WTC11 (cell line): ENCODE data around the gene LYZ. TPM values are rescaled to one million over a fixed set of nuclear protein-coding genes. Genes with fewer than 3 reads are reported as not detected.

Experiments used
- ATAC-seq: fragments of 200-7000 bp; cut with Tn5 transposase; 2 replicates; pipeline ENCODE4 v1.10.0; 2021; ENCODE audit warnings: mild to moderate bottlenecking, moderate library complexity
- CTCF ChIA-PET: fragments of 300-600 bp; sonication (Branson Sonifier 250); formaldehyde crosslinking; loops from one replicate; lab custom pipeline; 2021; ENCODE audit warnings: antibody characterized with exemption; lab: Charles Lee
- POLR2A ChIA-PET: fragments of 350-600 bp; sonication (Branson Sonifier 250); formaldehyde crosslinking; loops from one replicate; lab custom pipeline; 2021; ENCODE audit warnings: antibody characterized with exemption; lab: Charles Lee
- DNase-seq: peaks from one replicate; pipeline ENCODE4 v3.0.0; 2021; ENCODE audit warnings: low spot score
- H3K27ac Mint-ChIP-seq: 2 replicates; pipeline ENCODE4 v1.8.0; 2021; ENCODE audit warnings: mixed read lengths
- H3K27me3 Mint-ChIP-seq: 2 replicates; pipeline ENCODE4 v1.8.0; 2021; ENCODE audit warnings: low read depth, mild to moderate bottlenecking, moderate library complexity, mixed read lengths
- H3K36me3 Mint-ChIP-seq: 2 replicates; pipeline ENCODE4 v1.8.0; 2021; ENCODE audit warnings: mixed read lengths
- H3K4me1 Mint-ChIP-seq: 2 replicates; pipeline ENCODE4 v1.8.0; 2022; ENCODE audit warnings: mixed read lengths
- H3K4me3 Mint-ChIP-seq: 2 replicates; pipeline ENCODE4 v1.8.0; 2021; ENCODE audit warnings: mild to moderate bottlenecking, moderate library complexity, mixed read lengths
- H3K9me3 Mint-ChIP-seq: 2 replicates; pipeline ENCODE4 v1.8.0; 2021; ENCODE audit warnings: mixed read lengths
- CBFB ChIP-seq: sonication (generic); formaldehyde crosslinking; IDR thresholded peaks from 2 replicates; pipeline ENCODE4 v1.8.1; 2022; ENCODE audit warnings: mild to moderate bottlenecking, low read depth, missing genetic modification reagents
- CREM ChIP-seq: sonication (generic); formaldehyde crosslinking; IDR thresholded peaks from 2 replicates; pipeline ENCODE4 v1.8.1; 2022; ENCODE audit warnings: mild to moderate bottlenecking, missing genetic modification reagents, moderate library complexity
- E2F1 ChIP-seq: sonication (generic); formaldehyde crosslinking; IDR thresholded peaks from 2 replicates; pipeline ENCODE4 v1.8.0; 2022; ENCODE audit warnings: mild to moderate bottlenecking, missing genetic modification reagents
- HMGA2 ChIP-seq: fragments of 250-450 bp; sonication (Bioruptor Pico); IDR thresholded peaks from 2 replicates; pipeline ENCODE4 v1.4.0; 2021; ENCODE audit warnings: mild to moderate bottlenecking, moderate library complexity
- IRF1 ChIP-seq: sonication (generic); formaldehyde crosslinking; IDR thresholded peaks from 2 replicates; pipeline ENCODE4 v1.8.0; 2023; ENCODE audit warnings: missing genetic modification reagents
- IRF2 ChIP-seq: sonication (generic); formaldehyde crosslinking; IDR thresholded peaks from 2 replicates; pipeline ENCODE4 v1.8.0; 2022; ENCODE audit warnings: low read depth, missing genetic modification reagents, borderline replicate concordance
- MAX ChIP-seq: sonication (generic); formaldehyde crosslinking; IDR thresholded peaks from 2 replicates; pipeline ENCODE4 v1.8.0; 2022; ENCODE audit warnings: mild to moderate bottlenecking, missing genetic modification reagents
- MXD4 ChIP-seq: fragments of 250-450 bp; sonication (Bioruptor Pico); IDR thresholded peaks from 2 replicates; pipeline ENCODE4 v1.8.0; 2021; ENCODE audit warnings: mild to moderate bottlenecking, moderate library complexity, borderline replicate concordance
- NR1H2 ChIP-seq: sonication (generic); formaldehyde crosslinking; IDR thresholded peaks from 2 replicates; pipeline ENCODE4 v1.9.0; 2021; ENCODE audit warnings: mild to moderate bottlenecking, moderate library complexity, missing genetic modification reagents
- PRDM15 ChIP-seq: sonication (generic); formaldehyde crosslinking; IDR thresholded peaks from 2 replicates; pipeline ENCODE4 v1.8.0; 2022; ENCODE audit warnings: missing genetic modification reagents
- PREB ChIP-seq: sonication (generic); formaldehyde crosslinking; IDR thresholded peaks from 2 replicates; pipeline ENCODE4 v1.8.1; 2022; ENCODE audit warnings: mild to moderate bottlenecking, missing genetic modification reagents, moderate library complexity, borderline replicate concordance
- RELA ChIP-seq: sonication (generic); formaldehyde crosslinking; IDR thresholded peaks from 2 replicates; pipeline ENCODE4 v1.8.1; 2022; ENCODE audit warnings: missing genetic modification reagents, mild to moderate bottlenecking, borderline replicate concordance
- TCF7 ChIP-seq: sonication (generic); formaldehyde crosslinking; IDR thresholded peaks from 2 replicates; pipeline ENCODE4 v1.8.0; 2022; ENCODE audit warnings: mild to moderate bottlenecking, low read depth, missing genetic modification reagents, moderate library complexity
- TEAD1 ChIP-seq: sonication (generic); formaldehyde crosslinking; IDR thresholded peaks from 2 replicates; pipeline ENCODE4 v1.8.0; 2022; ENCODE audit warnings: mild to moderate bottlenecking, missing genetic modification reagents
- ZBTB21 ChIP-seq: sonication (generic); formaldehyde crosslinking; IDR thresholded peaks from 2 replicates; pipeline ENCODE4 v1.8.1; 2023; ENCODE audit warnings: mild to moderate bottlenecking, missing genetic modification reagents, borderline replicate concordance
- ZMAT4 ChIP-seq: fragments of 250-450 bp; sonication (Bioruptor Pico); IDR thresholded peaks from 2 replicates; pipeline ENCODE4 v1.9.0; 2021; ENCODE audit warnings: mild to moderate bottlenecking
- ZNF232 ChIP-seq: sonication (generic); formaldehyde crosslinking; IDR thresholded peaks from 2 replicates; pipeline ENCODE4 v1.8.0; 2022; ENCODE audit warnings: mild to moderate bottlenecking, missing genetic modification reagents
- total RNA-seq: library from RNA; stranded (reverse); gene quantifications from 3 replicates; pipeline ENCODE4 v1.2.3, GENCODE V29; 2021
- TF ChIP-seq, protein P1 (sequence below): fragments of 250-450 bp; sonication (Bioruptor Pico); IDR thresholded peaks from 2 replicates; pipeline ENCODE4 v1.9.0; 2021; ENCODE audit warnings: moderate library complexity, mild to moderate bottlenecking, inconsistent platforms, borderline replicate concordance
- TF ChIP-seq, protein P2 (sequence below): sonication (generic); formaldehyde crosslinking; IDR thresholded peaks from 2 replicates; pipeline ENCODE4 v1.8.0; 2023; ENCODE audit warnings: missing genetic modification reagents, mild to moderate bottlenecking, borderline replicate concordance
- TF ChIP-seq, protein P3 (sequence below): sonication (generic); formaldehyde crosslinking; IDR thresholded peaks from 2 replicates; pipeline ENCODE4 v1.8.1; 2023; ENCODE audit warnings: mild to moderate bottlenecking, missing genetic modification reagents

Gene LYZ
- total RNA-seq, 1 experiment from 2014 or later, result 1.0 TPM

- TF ChIP-seq E2F1 (CRISPR knock-in tag) (no peak), ZBTB21 (CRISPR knock-in tag) (no peak), PREB (no peak), ZNF232 (CRISPR knock-in tag) (no peak), MXD4 (no peak), IRF1 (CRISPR knock-in tag) (no peak)
- TF ChIP-seq, protein P1, sequence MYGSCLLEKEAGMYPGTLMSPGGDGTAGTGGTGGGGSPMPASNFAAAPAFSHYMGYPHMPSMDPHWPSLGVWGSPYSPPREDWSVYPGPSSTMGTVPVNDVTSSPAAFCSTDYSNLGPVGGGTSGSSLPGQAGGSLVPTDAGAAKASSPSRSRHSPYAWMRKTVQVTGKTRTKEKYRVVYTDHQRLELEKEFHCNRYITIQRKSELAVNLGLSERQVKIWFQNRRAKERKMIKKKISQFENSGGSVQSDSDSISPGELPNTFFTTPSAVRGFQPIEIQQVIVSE (CRISPR knock-in tag), result no peak
- TF ChIP-seq, all 79 proteins: peak for 0
These were observed 9.2 kb upstream of the LYZ start (continued) for GRCh38 chr12:69338936-69339335.

DNA sequence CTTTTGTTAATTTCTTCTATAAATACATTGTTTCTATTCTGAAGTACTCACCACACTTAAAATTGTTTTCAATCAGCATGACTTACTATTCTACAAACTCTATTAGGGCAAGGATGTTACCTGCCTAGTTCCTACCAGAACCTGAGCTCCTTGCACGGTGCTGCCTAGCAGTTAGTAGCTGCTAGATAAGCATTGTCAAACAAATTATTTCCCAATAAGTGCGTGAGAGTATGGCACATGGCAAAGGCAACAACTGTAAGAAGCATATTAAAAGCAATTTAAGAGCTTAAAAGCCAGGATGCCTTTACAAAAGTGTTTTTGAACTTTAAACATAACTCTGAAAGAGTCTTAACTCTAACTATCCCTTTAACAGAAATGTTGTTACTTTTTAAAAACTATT, 8.2 kb upstream of the LYZ start:
- Mint-ChIP-seq H3K4me3 (no peak overlapping the region), H3K36me3 (no peaks in the 10 kb centered on the region), H3K27me3 (no peaks in the 10 kb centered on the region), H3K4me1 (no peaks in the 10 kb centered on the region), H3K9me3 (no peaks in the 10 kb centered on the region), H3K27ac (no peak overlapping the region)
- ATAC-seq (no peak), DNase-seq (no peak)
- ChIA-PET POLR2A (no interaction called here), CTCF (interaction anchor here (1.7 kb wide), 1 partner anchor 9 kb away, joined by 6 read pairs; no protein-coding TSS in a partner anchor)
- TF ChIP-seq CREM (CRISPR knock-in tag), result no peak
- TF ChIP-seq IRF2 (CRISPR knock-in tag), result no peak
- no peak for TF ChIP-seq HMGA2 (CRISPR knock-in tag)
- TF ChIP-seq MAX (CRISPR knock-in tag), result no peak
- no peak for TF ChIP-seq RELA (CRISPR knock-in tag)
- TF ChIP-seq, protein P2, sequence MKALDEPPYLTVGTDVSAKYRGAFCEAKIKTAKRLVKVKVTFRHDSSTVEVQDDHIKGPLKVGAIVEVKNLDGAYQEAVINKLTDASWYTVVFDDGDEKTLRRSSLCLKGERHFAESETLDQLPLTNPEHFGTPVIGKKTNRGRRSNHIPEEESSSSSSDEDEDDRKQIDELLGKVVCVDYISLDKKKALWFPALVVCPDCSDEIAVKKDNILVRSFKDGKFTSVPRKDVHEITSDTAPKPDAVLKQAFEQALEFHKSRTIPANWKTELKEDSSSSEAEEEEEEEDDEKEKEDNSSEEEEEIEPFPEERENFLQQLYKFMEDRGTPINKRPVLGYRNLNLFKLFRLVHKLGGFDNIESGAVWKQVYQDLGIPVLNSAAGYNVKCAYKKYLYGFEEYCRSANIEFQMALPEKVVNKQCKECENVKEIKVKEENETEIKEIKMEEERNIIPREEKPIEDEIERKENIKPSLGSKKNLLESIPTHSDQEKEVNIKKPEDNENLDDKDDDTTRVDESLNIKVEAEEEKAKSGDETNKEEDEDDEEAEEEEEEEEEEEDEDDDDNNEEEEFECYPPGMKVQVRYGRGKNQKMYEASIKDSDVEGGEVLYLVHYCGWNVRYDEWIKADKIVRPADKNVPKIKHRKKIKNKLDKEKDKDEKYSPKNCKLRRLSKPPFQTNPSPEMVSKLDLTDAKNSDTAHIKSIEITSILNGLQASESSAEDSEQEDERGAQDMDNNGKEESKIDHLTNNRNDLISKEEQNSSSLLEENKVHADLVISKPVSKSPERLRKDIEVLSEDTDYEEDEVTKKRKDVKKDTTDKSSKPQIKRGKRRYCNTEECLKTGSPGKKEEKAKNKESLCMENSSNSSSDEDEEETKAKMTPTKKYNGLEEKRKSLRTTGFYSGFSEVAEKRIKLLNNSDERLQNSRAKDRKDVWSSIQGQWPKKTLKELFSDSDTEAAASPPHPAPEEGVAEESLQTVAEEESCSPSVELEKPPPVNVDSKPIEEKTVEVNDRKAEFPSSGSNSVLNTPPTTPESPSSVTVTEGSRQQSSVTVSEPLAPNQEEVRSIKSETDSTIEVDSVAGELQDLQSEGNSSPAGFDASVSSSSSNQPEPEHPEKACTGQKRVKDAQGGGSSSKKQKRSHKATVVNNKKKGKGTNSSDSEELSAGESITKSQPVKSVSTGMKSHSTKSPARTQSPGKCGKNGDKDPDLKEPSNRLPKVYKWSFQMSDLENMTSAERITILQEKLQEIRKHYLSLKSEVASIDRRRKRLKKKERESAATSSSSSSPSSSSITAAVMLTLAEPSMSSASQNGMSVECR (CRISPR knock-in tag), result no peak
- TF ChIP-seq ZMAT4 (CRISPR knock-in tag), result no peak
- no peak for TF ChIP-seq NR1H2 (CRISPR knock-in tag)
- TF ChIP-seq PRDM15 (CRISPR knock-in tag), result no peak
- no peak for TF ChIP-seq CBFB (CRISPR knock-in tag)
- TF ChIP-seq TCF7 (CRISPR knock-in tag), result no peak
- TF ChIP-seq, protein P3, sequence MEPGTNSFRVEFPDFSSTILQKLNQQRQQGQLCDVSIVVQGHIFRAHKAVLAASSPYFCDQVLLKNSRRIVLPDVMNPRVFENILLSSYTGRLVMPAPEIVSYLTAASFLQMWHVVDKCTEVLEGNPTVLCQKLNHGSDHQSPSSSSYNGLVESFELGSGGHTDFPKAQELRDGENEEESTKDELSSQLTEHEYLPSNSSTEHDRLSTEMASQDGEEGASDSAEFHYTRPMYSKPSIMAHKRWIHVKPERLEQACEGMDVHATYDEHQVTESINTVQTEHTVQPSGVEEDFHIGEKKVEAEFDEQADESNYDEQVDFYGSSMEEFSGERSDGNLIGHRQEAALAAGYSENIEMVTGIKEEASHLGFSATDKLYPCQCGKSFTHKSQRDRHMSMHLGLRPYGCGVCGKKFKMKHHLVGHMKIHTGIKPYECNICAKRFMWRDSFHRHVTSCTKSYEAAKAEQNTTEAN (CRISPR knock-in tag), result no peak
- TF ChIP-seq TEAD1 (CRISPR knock-in tag), result no peak
